HG03103 (cell line): ENCODE results near the gene TBX1.

Experiments
- ATAC-seq: cut with Tn5 transposase; IDR thresholded peaks from one replicate; pipeline ENCODE4 v1.9.1; 2021; ENCODE audit warnings: low read depth; ENCODE audit not compliant: unreplicated experiment

Gene TBX1

GRCh38 chr22:19797086-19798002, 36.8 kb downstream of the TBX1 start:
- ATAC-seq = no peak

- ATAC-seq = no peak
Measured at GRCh38 chr22:19798003-19798665, 37.6 kb downstream of the TBX1 start.

GRCh38 chr22:19798891-19799293, 38.3 kb downstream of the TBX1 start:
- ATAC-seq = no peak

- ATAC-seq = no peak
Measured at GRCh38 chr22:19799322-19800190, 39.0 kb downstream of the TBX1 start.

GRCh38 chr22:19800306-19800705, 39.7 kb downstream of the TBX1 start:
- ATAC-seq = no peak

GRCh38 chr22:19800761-19801244, 40.2 kb downstream of the TBX1 start:
- ATAC-seq = no peak

GRCh38 chr22:19801340-19802000, 40.9 kb downstream of the TBX1 start:
- no peak for ATAC-seq

- no peak for ATAC-seq
Measured at GRCh38 chr22:19802001-19802893, 41.7 kb downstream of the TBX1 start.

- no peak for ATAC-seq
Measured at GRCh38 chr22:19802894-19803735, 42.5 kb downstream of the TBX1 start.

- no peak for ATAC-seq
Measured at GRCh38 chr22:19803736-19804267, 43.2 kb downstream of the TBX1 start.

- no peak for ATAC-seq
Measured at GRCh38 chr22:19805821-19806212, 45.2 kb downstream of the TBX1 start.

- ATAC-seq = no peak
Measured at GRCh38 chr22:19806213-19807160, 45.9 kb downstream of the TBX1 start.

- no peak for ATAC-seq
Measured at GRCh38 chr22:19807161-19807913, 46.8 kb downstream of the TBX1 start.

- ATAC-seq = no peak
Measured at GRCh38 chr22:19807914-19808872, 47.6 kb downstream of the TBX1 start.

- no peak for ATAC-seq
Measured at GRCh38 chr22:19808873-19809478, 48.4 kb downstream of the TBX1 start.
